Activated T-helper 1 cell treated with anti-CD3 and anti-CD28 coated beads, Interleukin-2, amount 50 U/mL, for 16 hours (primary cell): ENCODE data around the gene SLC29A3.

Source experiments
- DNase-seq, 2 donors: peaks; one replicate each; pipeline ENCODE4 v3.0.0-alpha.2; 2020; ENCODE audit warnings: low read depth in 1 of 2, low spot score in 1 of 2

The SLC29A3 gene

GRCh38 chr10:71408436-71409225 is 89.6 kb downstream of the SLC29A3 start:
- no peak for DNase-seq

- no peak for DNase-seq
Observed at GRCh38 chr10:71409516-71410104, 90.6 kb downstream of the SLC29A3 start.
